Measurements from ENCODE around the gene TRRAP.

- TF ChIP-seq CTCF (IDR thresholded peaks at IDR 0.05) = no peak
- TF ChIP-seq POLR2A (IDR thresholded peaks at IDR 0.05) = no peak
These were observed 133.5 kb downstream of the TRRAP start for GRCh38 chr7:99011706-99012404.
